Fibroblast of peridontal ligament (primary cell): ENCODE results near the gene ODC1.
A peak's percentile ranks its signal among the peaks of the same experiment; 100 is the strongest.

Source experiments
- DNase-seq: peaks from one replicate; pipeline ENCODE4 v3.0.0-alpha.2; 2010; ENCODE audit errors: extremely low read depth

Gene ODC1

DNA sequence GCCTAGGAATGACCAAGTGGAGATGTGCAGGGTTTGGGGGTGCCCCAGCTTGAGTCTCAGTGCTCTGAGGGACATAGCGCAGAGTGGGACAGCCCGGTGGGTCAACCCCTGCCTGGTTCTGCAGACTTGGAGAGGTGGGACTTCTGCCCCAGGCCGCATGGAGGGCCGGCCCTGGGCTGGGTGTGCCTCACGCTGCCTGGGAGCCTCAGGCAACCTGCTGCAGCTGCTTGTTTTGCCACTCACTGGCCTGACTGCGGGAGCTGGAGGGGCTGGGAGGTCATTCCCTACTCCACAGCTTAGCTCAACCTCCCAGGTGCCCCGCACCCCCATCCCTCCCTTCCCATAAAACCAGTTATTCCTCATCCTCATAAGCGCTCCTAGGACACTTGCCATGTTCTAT lies 33.1 kb downstream of the ODC1 start:
- DNase-seq: no peak

GRCh38 chr2:10414591-10414990 lies 33.5 kb downstream of the ODC1 start:
- no peak for DNase-seq

GRCh38 chr2:10413991-10414451 lies 34.1 kb downstream of the ODC1 start:
- DNase-seq: no peak

GRCh38 chr2:10413503-10413902 lies 34.6 kb downstream of the ODC1 start:
- DNase-seq: no peak

DNA sequence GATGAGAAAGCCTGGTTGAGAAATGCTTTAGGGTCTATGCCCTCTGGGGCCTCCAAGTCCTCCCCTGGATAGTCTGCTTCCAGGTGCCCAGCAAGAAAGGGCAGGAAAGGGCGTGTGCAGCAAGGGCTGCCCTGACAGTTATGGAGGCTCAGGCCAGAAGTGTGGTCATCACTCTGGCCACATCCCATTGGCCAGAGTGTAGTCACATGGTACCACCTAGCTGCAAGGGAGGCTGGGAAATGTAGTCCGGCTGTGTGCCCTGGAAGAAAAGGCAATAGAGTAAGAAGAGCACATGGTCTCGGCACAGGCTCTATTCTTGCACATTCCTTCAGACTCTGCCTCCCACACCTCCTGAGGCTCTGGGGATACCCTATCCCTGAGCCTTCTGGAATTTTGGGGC lies 35.7 kb downstream of the ODC1 start:
- no peak for DNase-seq

GRCh38 chr2:10411557-10411956 lies 36.6 kb downstream of the ODC1 start:
- DNase-seq: no peak

DNA sequence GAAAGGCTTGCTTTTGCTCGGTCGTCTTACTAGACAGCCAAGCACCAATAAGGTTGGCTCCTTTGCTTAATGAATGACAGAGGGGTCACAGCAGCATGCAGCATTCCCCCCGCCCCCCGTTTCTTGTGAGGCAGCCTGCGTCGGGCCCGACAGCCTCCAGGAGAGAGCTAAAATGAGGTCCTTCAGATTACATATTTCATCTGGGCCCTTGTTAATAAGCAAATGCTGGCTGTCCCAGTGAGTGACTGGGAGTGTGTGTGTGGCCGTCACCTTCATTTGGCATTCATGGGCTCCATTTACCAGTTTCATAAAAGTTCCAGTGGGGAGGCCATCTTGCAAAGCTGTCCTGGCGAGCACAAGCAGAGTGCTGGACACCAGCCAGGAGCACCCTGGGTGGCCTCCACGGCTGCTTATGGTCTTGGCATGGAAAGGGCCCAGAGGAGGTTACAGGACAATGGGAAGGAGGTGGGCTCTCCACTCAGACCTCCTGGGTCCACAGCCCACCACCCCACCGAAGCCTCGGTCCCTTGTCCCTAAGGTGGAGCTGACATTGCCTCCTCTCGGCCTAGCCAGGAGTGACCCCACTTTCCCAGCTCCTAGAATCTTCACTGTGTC lies 37.2 kb downstream of the ODC1 start:
- DNase-seq: no peak

DNA sequence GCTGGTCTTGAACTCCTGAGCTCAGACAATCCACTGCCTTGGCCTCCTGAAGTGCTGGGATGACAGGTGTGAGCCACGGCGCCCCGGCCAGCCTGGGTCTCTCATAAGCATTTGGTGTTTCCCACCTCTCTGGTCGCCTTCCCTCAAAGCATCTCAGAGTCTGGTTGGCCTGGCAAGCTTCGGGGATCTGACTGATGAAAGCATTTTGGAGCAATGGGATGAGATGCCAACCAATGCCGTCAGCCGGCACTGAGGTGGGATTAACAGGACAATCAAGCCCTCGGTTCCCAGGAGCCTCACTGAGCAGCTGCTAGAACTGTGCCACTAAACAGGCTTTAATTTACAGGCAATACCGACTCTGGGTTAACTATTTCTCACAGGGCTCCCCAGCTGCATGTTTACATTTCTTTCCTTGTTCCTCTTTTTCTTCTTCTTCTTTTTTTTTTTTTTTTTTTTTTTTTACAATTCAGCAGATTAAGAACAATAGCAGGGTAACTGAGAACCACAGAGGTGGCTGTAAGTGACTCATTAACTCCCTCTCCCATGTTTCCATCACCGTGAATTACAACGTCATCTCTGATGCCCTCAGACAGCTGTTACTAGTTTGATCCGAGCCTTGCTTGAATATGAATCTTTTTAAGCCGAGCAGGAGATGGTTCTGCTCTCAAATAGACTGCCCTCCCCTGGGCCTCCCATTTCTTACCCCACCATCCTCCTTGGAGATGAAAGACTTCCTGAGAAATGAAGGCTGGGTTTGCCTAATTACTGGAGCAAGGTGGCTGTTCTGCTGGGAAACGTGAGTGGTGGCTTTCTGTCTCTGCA lies 37.9 kb downstream of the ODC1 start:
- no peak for DNase-seq

DNA sequence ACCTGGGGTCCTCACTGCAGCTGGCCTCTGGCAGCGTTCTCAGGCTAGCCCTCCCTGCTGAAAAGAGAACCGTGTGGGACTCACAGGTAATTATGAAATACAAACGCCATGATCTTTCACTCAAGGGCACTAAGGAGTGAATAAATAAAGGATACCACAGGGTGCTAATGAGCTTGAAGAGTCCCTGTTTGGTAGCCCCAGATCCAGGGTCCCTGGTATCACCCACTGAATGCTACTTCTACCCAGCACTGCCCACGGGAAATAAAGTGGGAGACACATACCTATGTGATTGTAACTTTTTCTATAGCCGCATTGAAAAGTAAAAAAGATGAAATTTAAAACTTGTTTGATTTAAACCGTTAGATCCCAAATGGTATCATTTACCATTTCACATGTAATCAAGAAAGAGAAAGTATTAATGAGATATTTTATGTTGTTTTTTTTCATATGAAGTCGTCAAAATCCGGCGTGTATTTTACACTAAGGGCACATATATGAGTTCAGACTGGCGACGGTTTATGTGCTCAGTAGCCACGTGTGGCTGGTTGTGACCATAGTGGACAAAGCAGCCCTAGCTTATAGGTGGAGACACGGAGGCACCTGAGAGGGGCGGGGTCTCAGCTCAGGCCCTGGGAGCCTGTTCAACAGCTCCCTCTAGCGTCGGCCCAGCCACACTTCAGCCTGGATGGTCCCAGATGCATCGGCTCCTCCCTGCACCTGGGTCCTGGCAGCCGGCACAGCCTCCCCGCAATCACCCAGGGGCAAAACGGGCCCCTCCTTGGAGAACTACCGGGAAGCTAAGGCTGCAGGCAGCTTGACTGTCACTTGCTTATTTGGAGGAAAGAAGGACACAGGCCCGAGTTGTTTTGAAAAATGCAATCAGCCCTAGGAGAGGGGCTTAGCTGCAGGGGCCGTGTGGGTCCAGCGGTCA lies 39.2 kb downstream of the ODC1 start:
- DNase-seq: peak; percentile 53

- peak; percentile 58 for DNase-seq
These were observed 40.1 kb downstream of the ODC1 start for GRCh38 chr2:10407841-10408648.

GRCh38 chr2:10407432-10407831 lies 40.7 kb downstream of the ODC1 start:
- DNase-seq: no peak

- no peak for DNase-seq
These were observed 41.5 kb downstream of the ODC1 start for GRCh38 chr2:10406491-10407188.

GRCh38 chr2:10406016-10406415 lies 42.1 kb downstream of the ODC1 start:
- no peak for DNase-seq

DNA sequence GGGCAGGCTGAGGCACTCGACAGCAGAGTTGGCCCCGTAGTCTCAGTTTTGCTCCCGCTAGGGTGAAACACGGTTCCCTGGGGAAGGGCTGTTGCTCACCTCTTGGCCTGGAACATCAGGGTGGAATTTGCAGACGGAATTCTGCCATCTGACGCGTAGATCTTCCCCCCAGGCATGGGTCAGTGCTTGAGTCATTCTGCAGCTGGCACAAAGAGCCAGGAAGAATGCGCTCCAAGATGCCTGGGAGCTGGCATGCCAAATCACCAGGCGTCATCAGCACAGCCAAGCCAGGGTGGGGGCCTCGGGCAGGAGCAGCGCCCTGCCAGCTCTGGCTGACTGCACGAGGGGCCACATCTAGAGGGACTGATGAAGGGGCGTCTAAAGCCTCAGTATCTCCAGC lies 42.7 kb downstream of the ODC1 start:
- DNase-seq: peak; percentile 94

DNA sequence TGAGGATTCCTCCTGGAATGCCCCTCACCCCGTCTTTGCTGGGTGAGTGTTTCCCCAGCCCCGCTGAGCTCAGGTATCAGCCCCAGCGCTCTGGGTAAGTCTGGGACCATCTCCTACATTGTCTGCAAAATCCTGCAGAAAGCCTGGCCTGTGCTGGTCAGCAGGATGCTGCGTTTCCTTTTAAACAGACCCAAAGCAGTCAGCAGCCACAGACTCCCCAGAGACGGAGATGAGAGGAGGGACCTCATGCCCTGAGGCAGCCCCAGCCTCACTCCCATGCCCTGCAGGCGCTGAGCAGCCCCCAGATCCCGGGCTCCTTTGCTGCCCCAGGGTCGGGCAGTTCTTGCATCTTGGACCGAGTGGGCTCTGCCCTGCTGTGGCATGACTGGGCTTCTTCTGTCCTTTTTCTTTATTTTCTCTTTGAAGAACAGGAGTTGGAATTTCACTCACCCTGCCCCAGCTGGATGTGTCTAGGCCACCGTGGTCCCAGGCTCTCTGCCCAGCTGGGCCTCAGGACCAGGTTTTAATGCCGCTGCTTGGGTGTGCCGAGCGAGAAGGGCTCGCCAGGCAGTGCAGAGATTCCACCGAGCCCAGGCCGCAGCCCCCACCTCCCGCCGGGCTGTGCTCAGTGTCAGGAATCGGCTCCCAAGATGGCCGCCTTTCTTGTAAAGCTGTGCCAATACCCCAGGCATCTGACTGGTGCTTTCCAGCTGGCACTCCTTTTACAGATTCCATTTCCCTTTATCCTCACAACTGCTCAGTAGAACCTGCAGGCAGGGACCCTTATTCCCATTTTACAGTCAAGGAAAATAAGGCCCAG lies 43.6 kb downstream of the ODC1 start:
- peak; percentile 43 for DNase-seq

GRCh38 chr2:10402653-10403215 lies 45.4 kb downstream of the ODC1 start:
- DNase-seq: no peak

- peak; percentile 35 for DNase-seq
These were observed 46.0 kb downstream of the ODC1 start for GRCh38 chr2:10402062-10402585.

- no peak for DNase-seq
These were observed 46.9 kb downstream of the ODC1 start for GRCh38 chr2:10400978-10401951.
